ENCODE data around the gene TH. TPM values are rescaled to one million over a fixed set of nuclear protein-coding genes. Genes with fewer than 3 reads are reported as not detected.

TH gene
- total and polyA plus RNA-seq, 2 donors = 0.14 to 0.46 TPM

GRCh38 chr11:2153581-2154194 lies 17.9 kb downstream of the TH start:
- H3K9me3 ChIP-seq (ENCODE audit: control insufficient read depth in 2 of 2, insufficient read depth in 1 of 2, low read length in 1 of 2) = no peaks in the 10 kb centered on the region
- H3K4me1 ChIP-seq (ENCODE audit: control insufficient read depth in 2 of 2, insufficient read depth in 2 of 2, low read length in 2 of 2) = peaks cover 0 to 5% of the 10 kb centered on the region in 2 donors
- 81% methylated on average over 14 of the region's 14 CpGs for WGBS
- H3K27ac ChIP-seq (ENCODE audit: low read depth in 1 of 2, low read length in 1 of 2) = no peak overlapping the region
- H3K4me3 ChIP-seq (ENCODE audit: low read length in 2 of 2) = no peak overlapping the region
- no peak for DNase-seq (ENCODE audit: low read depth in 6 of 9, low spot score in 9 of 9)
- peaks cover 4 to 34% of the 10 kb centered on the region in 2 donors for H3K27me3 ChIP-seq (ENCODE audit: control insufficient read depth in 2 of 2, insufficient read depth in 1 of 2, low read length in 1 of 2)
- H3K36me3 ChIP-seq (ENCODE audit: control insufficient read depth in 2 of 2, insufficient read depth in 2 of 2, low read length in 1 of 2) = no peaks in the 10 kb centered on the region

DNA sequence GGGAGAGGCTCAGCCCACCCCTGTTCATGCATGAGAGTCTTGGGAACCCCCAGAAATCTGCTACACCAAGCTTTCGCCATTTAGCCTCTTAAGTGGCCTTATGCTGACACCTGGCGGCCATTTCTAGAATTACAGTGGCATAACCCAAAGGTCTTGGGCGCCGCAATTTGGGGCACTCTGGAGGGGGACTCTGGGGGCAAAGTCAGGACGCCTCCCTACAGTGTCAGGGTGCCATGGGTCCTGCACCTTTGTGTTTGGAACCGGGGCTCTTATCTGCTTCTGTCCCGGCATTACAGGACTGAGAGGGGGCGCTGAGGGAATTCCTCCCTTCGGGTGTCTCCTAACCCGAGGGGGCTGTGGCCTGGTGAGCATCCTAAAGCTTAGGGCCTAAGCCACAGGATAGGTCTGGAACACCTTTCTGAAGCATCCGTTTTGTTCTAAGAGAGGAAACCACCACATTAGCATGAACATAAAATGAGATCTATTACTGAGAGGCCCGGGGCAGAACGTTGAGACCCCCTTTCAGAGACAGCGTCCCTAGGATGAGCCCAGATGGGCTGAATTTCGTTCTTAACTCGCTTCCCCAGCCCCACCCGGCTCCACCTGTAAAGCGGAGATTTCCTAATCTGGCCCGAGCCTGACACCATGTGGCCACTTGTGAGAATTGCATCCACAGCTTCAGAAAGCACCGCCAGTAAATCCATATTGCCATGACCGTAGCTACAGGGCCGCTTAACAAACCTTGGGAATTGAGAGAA lies 19.9 kb downstream of the TH start:
- peaks cover 0 to 5% of the 10 kb centered on the region in 2 donors for H3K4me1 ChIP-seq (ENCODE audit: control insufficient read depth in 2 of 2, insufficient read depth in 2 of 2, low read length in 2 of 2)
- 5% methylated on average over 22 of the region's 22 CpGs for WGBS
- no peak overlapping the region for H3K4me3 ChIP-seq (ENCODE audit: low read length in 2 of 2)
- H3K27ac ChIP-seq (ENCODE audit: low read depth in 1 of 2, low read length in 1 of 2) = no peak overlapping the region
- peaks cover 16 to 52% of the 10 kb centered on the region in 2 donors for H3K27me3 ChIP-seq (ENCODE audit: control insufficient read depth in 2 of 2, insufficient read depth in 1 of 2, low read length in 1 of 2)
- H3K9me3 ChIP-seq (ENCODE audit: control insufficient read depth in 2 of 2, insufficient read depth in 1 of 2, low read length in 1 of 2) = peaks cover 0 to 1% of the 10 kb centered on the region in 2 donors
- DNase-seq (ENCODE audit: low read depth in 6 of 9, low spot score in 9 of 9) = peak; percentile 33 to 80 (median 53)
- no peaks in the 10 kb centered on the region for H3K36me3 ChIP-seq (ENCODE audit: control insufficient read depth in 2 of 2, insufficient read depth in 2 of 2, low read length in 1 of 2)

- DNase-seq (ENCODE audit: low read depth in 6 of 9, low spot score in 9 of 9) = no peak
- H3K36me3 ChIP-seq (ENCODE audit: control insufficient read depth in 2 of 2, insufficient read depth in 2 of 2, low read length in 1 of 2) = no peaks in the 10 kb centered on the region
- H3K27ac ChIP-seq (ENCODE audit: low read depth in 1 of 2, low read length in 1 of 2) = no peak overlapping the region
- H3K9me3 ChIP-seq (ENCODE audit: control insufficient read depth in 2 of 2, insufficient read depth in 1 of 2, low read length in 1 of 2) = peaks cover 0 to 11% of the 10 kb centered on the region in 2 donors
- WGBS = 41% methylated on average over 11 of the region's 11 CpGs
- H3K4me1 ChIP-seq (ENCODE audit: control insufficient read depth in 2 of 2, insufficient read depth in 2 of 2, low read length in 2 of 2) = peaks cover 0 to 5% of the 10 kb centered on the region in 2 donors
- peaks cover 31 to 66% of the 10 kb centered on the region in 2 donors for H3K27me3 ChIP-seq (ENCODE audit: control insufficient read depth in 2 of 2, insufficient read depth in 1 of 2, low read length in 1 of 2)
- no peak overlapping the region for H3K4me3 ChIP-seq (ENCODE audit: low read length in 2 of 2)
These were observed 21.5 kb downstream of the TH start for GRCh38 chr11:2149864-2150847.

DNA sequence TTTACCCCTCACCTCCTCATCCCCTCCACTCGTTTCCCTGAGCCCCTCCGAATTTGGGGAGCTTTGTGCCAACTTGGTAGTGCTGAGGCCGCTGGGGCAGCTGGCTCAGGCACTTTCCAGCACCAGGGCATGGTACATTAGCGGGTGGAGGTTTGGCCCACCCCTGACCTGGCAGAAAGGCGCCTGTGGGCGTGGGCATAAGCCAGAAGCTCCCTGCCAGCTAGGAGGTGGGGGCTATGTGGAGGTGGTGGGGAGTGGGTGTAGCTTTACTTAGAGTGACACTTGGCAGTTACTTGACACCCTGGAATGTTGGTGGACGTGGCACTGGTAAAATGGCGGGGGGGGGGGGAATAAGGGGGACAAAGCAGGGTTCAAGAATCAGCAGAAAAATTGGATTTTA lies 22.2 kb downstream of the TH start:
- 69% methylated on average over 8 of the region's 8 CpGs for WGBS
- no peak for DNase-seq (ENCODE audit: low read depth in 6 of 9, low spot score in 9 of 9)
- peaks cover 38 to 72% of the 10 kb centered on the region in 2 donors for H3K27me3 ChIP-seq (ENCODE audit: control insufficient read depth in 2 of 2, insufficient read depth in 1 of 2, low read length in 1 of 2)

DNA sequence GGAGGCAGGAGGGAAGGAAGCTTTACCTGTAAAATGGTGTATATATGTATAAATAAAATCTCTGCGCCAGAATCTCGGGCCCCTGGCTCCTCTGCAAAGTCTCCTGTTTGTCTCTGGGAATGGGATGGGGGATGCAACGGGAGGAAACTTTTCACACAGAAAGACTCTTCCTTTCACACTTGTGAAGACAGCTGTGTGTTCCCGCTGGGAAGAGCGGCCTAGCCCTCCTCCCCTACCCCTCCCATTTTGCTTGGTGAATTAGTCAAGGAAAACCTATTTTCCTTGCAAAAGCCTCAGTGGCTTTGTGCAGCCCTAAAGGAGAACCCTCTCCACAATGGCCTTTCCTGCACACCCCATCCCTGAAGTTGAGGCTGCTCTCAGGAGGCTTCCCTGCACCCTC lies 23.0 kb downstream of the TH start:
- peaks cover 0 to 13% of the 10 kb centered on the region in 2 donors for H3K9me3 ChIP-seq (ENCODE audit: control insufficient read depth in 2 of 2, insufficient read depth in 1 of 2, low read length in 1 of 2)
- no peak overlapping the region for H3K27ac ChIP-seq (ENCODE audit: low read depth in 1 of 2, low read length in 1 of 2)
- H3K27me3 ChIP-seq (ENCODE audit: control insufficient read depth in 2 of 2, insufficient read depth in 1 of 2, low read length in 1 of 2) = peaks cover 47 to 81% of the 10 kb centered on the region in 2 donors
- H3K36me3 ChIP-seq (ENCODE audit: control insufficient read depth in 2 of 2, insufficient read depth in 2 of 2, low read length in 1 of 2) = no peaks in the 10 kb centered on the region
- WGBS = 54% methylated on average over 5 of the region's 5 CpGs
- DNase-seq (ENCODE audit: low read depth in 6 of 9, low spot score in 9 of 9) = no peak
- H3K4me3 ChIP-seq (ENCODE audit: low read length in 2 of 2) = no peak overlapping the region
- peaks cover 0 to 7% of the 10 kb centered on the region in 2 donors for H3K4me1 ChIP-seq (ENCODE audit: control insufficient read depth in 2 of 2, insufficient read depth in 2 of 2, low read length in 2 of 2)

More for the DNA sequence above, 22.2 kb downstream of the TH start:
- no peak overlapping the region for H3K27ac ChIP-seq (ENCODE audit: low read depth in 1 of 2, low read length in 1 of 2)
- peaks cover 0 to 13% of the 10 kb centered on the region in 2 donors for H3K9me3 ChIP-seq (ENCODE audit: control insufficient read depth in 2 of 2, insufficient read depth in 1 of 2, low read length in 1 of 2)
- no peak overlapping the region for H3K4me3 ChIP-seq (ENCODE audit: low read length in 2 of 2)
- no peaks in the 10 kb centered on the region for H3K36me3 ChIP-seq (ENCODE audit: control insufficient read depth in 2 of 2, insufficient read depth in 2 of 2, low read length in 1 of 2)
- H3K4me1 ChIP-seq (ENCODE audit: control insufficient read depth in 2 of 2, insufficient read depth in 2 of 2, low read length in 2 of 2) = peaks cover 0 to 5% of the 10 kb centered on the region in 2 donors

DNA sequence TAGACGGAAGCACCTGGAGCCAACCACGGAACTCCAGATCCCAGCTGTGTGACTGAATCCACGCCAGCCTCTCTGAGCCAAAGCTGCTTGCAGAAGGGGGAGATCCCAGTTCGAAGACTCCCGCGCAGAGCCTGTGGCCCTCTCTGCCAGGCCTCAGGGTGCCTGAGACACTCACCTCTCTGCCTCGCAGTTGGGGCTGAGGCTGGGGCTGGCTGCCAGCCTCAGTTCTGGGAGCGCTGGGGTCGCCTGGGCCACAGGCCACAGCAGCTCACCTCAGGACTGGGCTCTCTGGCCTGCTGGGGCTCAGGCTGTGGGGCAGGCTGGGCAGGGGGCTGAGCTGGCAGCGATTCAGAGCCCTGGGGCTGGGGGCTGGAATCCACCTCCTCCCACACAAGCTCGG lies 24.2 kb downstream of the TH start:
- Histone ChIP-seq H3K27ac (ENCODE audit: low read depth in 1 of 2, low read length in 1 of 2) (no peak overlapping the region), H3K27me3 (ENCODE audit: control insufficient read depth in 2 of 2, insufficient read depth in 1 of 2, low read length in 1 of 2) (peaks cover 58 to 91% of the 10 kb centered on the region in 2 donors), H3K4me3 (ENCODE audit: low read length in 2 of 2) (no peak overlapping the region), H3K36me3 (ENCODE audit: control insufficient read depth in 2 of 2, insufficient read depth in 2 of 2, low read length in 1 of 2) (no peaks in the 10 kb centered on the region), H3K4me1 (ENCODE audit: control insufficient read depth in 2 of 2, insufficient read depth in 2 of 2, low read length in 2 of 2) (peaks cover 0 to 7% of the 10 kb centered on the region in 2 donors), H3K9me3 (ENCODE audit: control insufficient read depth in 2 of 2, insufficient read depth in 1 of 2, low read length in 1 of 2) (peaks cover 0 to 13% of the 10 kb centered on the region in 2 donors)
- 45% methylated on average over 11 of the region's 11 CpGs for WGBS
- no peak for DNase-seq (ENCODE audit: low read depth in 6 of 9, low spot score in 9 of 9)

DNA sequence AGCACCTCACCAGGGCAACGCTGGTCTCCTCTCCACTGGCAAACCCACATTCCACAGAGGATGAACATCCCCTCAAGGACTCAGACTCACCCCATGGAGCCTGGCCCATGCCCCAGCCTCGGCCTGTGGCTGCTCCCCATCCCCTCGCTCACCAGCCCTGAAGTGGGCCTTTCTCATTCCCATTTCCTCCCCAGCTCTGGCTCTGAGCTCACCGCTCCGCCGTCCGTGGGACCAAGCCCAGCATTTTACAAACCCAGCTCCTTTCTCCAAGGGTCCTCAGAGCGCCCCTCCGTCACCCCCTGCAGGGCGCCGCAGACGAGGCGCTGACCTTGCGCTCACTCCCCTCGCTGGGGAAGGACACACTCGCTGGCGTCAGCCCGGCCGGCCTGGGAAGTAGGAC lies 25.6 kb downstream of the TH start:
- Histone ChIP-seq H3K9me3 (ENCODE audit: control insufficient read depth in 2 of 2, insufficient read depth in 1 of 2, low read length in 1 of 2) (peaks cover 0 to 13% of the 10 kb centered on the region in 2 donors), H3K4me3 (ENCODE audit: low read length in 2 of 2) (no peak overlapping the region), H3K27ac (ENCODE audit: low read depth in 1 of 2, low read length in 1 of 2) (no peak overlapping the region), H3K4me1 (ENCODE audit: control insufficient read depth in 2 of 2, insufficient read depth in 2 of 2, low read length in 2 of 2) (peaks cover 0 to 2% of the 10 kb centered on the region in 2 donors), H3K27me3 (ENCODE audit: control insufficient read depth in 2 of 2, insufficient read depth in 1 of 2, low read length in 1 of 2) (peaks cover 70 to 99% of the 10 kb centered on the region in 2 donors), H3K36me3 (ENCODE audit: control insufficient read depth in 2 of 2, insufficient read depth in 2 of 2, low read length in 1 of 2) (no peaks in the 10 kb centered on the region)
- no peak for DNase-seq (ENCODE audit: low read depth in 6 of 9, low spot score in 9 of 9)
- 46% methylated on average over 19 of the region's 19 CpGs for WGBS

- Histone ChIP-seq H3K9me3 (ENCODE audit: control insufficient read depth in 2 of 2, insufficient read depth in 1 of 2, low read length in 1 of 2) (peaks cover 0 to 13% of the 10 kb centered on the region in 2 donors), H3K36me3 (ENCODE audit: control insufficient read depth in 2 of 2, insufficient read depth in 2 of 2, low read length in 1 of 2) (no peaks in the 10 kb centered on the region), H3K27me3 (ENCODE audit: control insufficient read depth in 2 of 2, insufficient read depth in 1 of 2, low read length in 1 of 2) (peaks cover 80 to 99% of the 10 kb centered on the region in 2 donors), H3K4me3 (ENCODE audit: low read length in 2 of 2) (no peak overlapping the region), H3K4me1 (ENCODE audit: control insufficient read depth in 2 of 2, insufficient read depth in 2 of 2, low read length in 2 of 2) (peaks cover 0 to 2% of the 10 kb centered on the region in 2 donors), H3K27ac (ENCODE audit: low read depth in 1 of 2, low read length in 1 of 2) (no peak overlapping the region)
- 9% methylated on average over 18 of the region's 18 CpGs for WGBS
- no peak for DNase-seq (ENCODE audit: low read depth in 6 of 9, low spot score in 9 of 9)
These were observed 26.9 kb downstream of the TH start for GRCh38 chr11:2144544-2145248.
